Astrocyte (in vitro differentiated cells and primary cell): ENCODE data around the gene NAALADL2. TPM values are rescaled to one million over a fixed set of nuclear protein-coding genes. Genes with fewer than 3 reads are reported as not detected.

Experiments used
- DNase-seq: peaks from one replicate; pipeline ENCODE4 v3.0.0-alpha.2; 2010; ENCODE audit warnings: low read depth
- FAIRE-seq: peaks from 2 replicates; lab custom pipeline; 2011; peaks lifted over from hg19 to GRCh38; lab: Jason Lieb, UNC
- H2AFZ ChIP-seq: 2 replicates; pipeline ENCODE4 v1.6.0; 2012; ENCODE audit warnings: low read depth, low read length, inconsistent platforms
- H3K27ac ChIP-seq: 2 replicates; pipeline ENCODE4 v1.5.1; 2011; ENCODE audit warnings: low read depth, low read length, inconsistent platforms
- H3K27me3 ChIP-seq: 2 replicates; pipeline ENCODE4 v1.6.0; 2011; ENCODE audit warnings: low read length, inconsistent platforms; ENCODE audit not compliant: insufficient read depth
- H3K36me3 ChIP-seq: 2 replicates; pipeline ENCODE4 v1.5.1; 2011; ENCODE audit warnings: low read length, inconsistent platforms; ENCODE audit not compliant: insufficient read depth
- H3K4me1 ChIP-seq: 2 replicates; pipeline ENCODE4 v1.5.1; 2011; ENCODE audit warnings: low read length, inconsistent platforms; ENCODE audit not compliant: insufficient read depth
- H3K4me2 ChIP-seq: 2 replicates; pipeline ENCODE4 v1.6.0; 2012; ENCODE audit warnings: low read length, inconsistent platforms
- H3K4me3 ChIP-seq: 2 replicates; pipeline ENCODE4 v1.5.1; 2011; ENCODE audit warnings: low read depth, mild to moderate bottlenecking, low read length, inconsistent platforms; ENCODE audit not compliant: insufficient read depth
- H3K79me2 ChIP-seq: 2 replicates; pipeline ENCODE4 v1.6.0; 2012; ENCODE audit warnings: mild to moderate bottlenecking, low read length, inconsistent platforms; ENCODE audit not compliant: insufficient read depth
- H3K9ac ChIP-seq: 2 replicates; pipeline ENCODE4 v1.6.0; 2012; ENCODE audit warnings: mild to moderate bottlenecking, low read length, inconsistent platforms
- H3K9me3 ChIP-seq: 2 replicates; pipeline ENCODE4 v1.5.1; 2012; ENCODE audit warnings: low read depth, mild to moderate bottlenecking, low read length, inconsistent platforms; ENCODE audit not compliant: insufficient read depth
- H4K20me1 ChIP-seq: 2 replicates; pipeline ENCODE4 v1.6.0; 2012; ENCODE audit warnings: low read length, inconsistent platforms; ENCODE audit not compliant: insufficient read depth
- H3K27ac Mint-ChIP-seq: one replicate; pipeline ENCODE4 v1.8.0; 2021; ENCODE audit warnings: mild to moderate bottlenecking, mixed read lengths; ENCODE audit not compliant: unreplicated experiment
- H3K27me3 Mint-ChIP-seq: one replicate; pipeline ENCODE4 v1.8.0; 2021; ENCODE audit warnings: low read depth, mixed read lengths; ENCODE audit not compliant: unreplicated experiment
- H3K36me3 Mint-ChIP-seq: one replicate; pipeline ENCODE4 v1.8.0; 2021; ENCODE audit warnings: low read depth, mixed read lengths; ENCODE audit not compliant: unreplicated experiment
- H3K4me1 Mint-ChIP-seq: one replicate; pipeline ENCODE4 v1.8.0; 2021; ENCODE audit warnings: low read depth, mixed read lengths; ENCODE audit not compliant: unreplicated experiment
- H3K4me3 Mint-ChIP-seq: one replicate; pipeline ENCODE4 v1.8.0; 2021; ENCODE audit warnings: mild to moderate bottlenecking, moderate library complexity, mixed read lengths; ENCODE audit not compliant: unreplicated experiment
- H3K9me3 Mint-ChIP-seq: one replicate; pipeline ENCODE4 v1.8.0; 2021; ENCODE audit warnings: mild to moderate bottlenecking, mixed read lengths; ENCODE audit not compliant: unreplicated experiment
- EZH2 ChIP-seq: IDR thresholded peaks from 2 replicates; pipeline ENCODE4 v1.6.1; 2012; ENCODE audit warnings: mild to moderate bottlenecking, low read length, inconsistent platforms; ENCODE audit not compliant: insufficient read depth
- total RNA-seq: library from RNA; stranded (reverse); gene quantifications from 2 replicates; pipeline ENCODE4 v1.2.1, GENCODE V29; 2021
- TF ChIP-seq, protein P1 (sequence below): IDR thresholded peaks from 2 replicates; pipeline ENCODE4 v1.5.1; 2011; ENCODE audit warnings: low read depth, mild to moderate bottlenecking, inconsistent platforms, low read length, moderate library complexity; ENCODE audit not compliant: insufficient read depth

The NAALADL2 gene
- total RNA-seq, 1 donor from 2014 or later, result 2.7 TPM

DNA sequence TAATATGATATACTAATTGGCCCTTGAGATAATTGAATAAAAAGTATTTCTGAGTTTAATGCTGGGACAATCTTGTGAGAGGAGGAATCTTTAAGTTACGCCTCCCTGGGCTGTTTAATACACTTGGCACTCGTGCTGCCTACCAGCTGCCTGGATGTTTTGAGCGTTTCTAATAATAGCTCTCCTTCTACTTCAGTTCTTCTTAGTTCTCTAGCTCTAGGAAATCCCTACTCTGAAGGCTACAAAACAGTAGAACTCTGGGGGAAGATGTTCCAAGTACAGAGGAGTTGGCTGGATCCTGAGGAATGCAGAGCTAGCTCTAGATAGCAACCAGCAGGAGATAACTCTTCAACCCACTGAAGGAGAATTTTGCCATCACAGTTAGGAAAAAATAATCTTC lies 3.5 kb downstream of the NAALADL2 start:
- no peak overlapping the region for H3K4me3 ChIP-seq
- H4K20me1 ChIP-seq, result no peaks in the 10 kb centered on the region
- Mint-ChIP-seq H3K4me1 (peaks cover 6% of the 10 kb centered on the region), H3K4me3 (no peak overlapping the region), H3K27ac (no peak overlapping the region), H3K9me3 (no peaks in the 10 kb centered on the region), H3K27me3 (no peaks in the 10 kb centered on the region), H3K36me3 (no peaks in the 10 kb centered on the region)
- no peak overlapping the region for H3K4me2 ChIP-seq
- H3K9me3 ChIP-seq, result no peaks in the 10 kb centered on the region
- TF ChIP-seq EZH2, result no peak
- TF ChIP-seq, protein P1, sequence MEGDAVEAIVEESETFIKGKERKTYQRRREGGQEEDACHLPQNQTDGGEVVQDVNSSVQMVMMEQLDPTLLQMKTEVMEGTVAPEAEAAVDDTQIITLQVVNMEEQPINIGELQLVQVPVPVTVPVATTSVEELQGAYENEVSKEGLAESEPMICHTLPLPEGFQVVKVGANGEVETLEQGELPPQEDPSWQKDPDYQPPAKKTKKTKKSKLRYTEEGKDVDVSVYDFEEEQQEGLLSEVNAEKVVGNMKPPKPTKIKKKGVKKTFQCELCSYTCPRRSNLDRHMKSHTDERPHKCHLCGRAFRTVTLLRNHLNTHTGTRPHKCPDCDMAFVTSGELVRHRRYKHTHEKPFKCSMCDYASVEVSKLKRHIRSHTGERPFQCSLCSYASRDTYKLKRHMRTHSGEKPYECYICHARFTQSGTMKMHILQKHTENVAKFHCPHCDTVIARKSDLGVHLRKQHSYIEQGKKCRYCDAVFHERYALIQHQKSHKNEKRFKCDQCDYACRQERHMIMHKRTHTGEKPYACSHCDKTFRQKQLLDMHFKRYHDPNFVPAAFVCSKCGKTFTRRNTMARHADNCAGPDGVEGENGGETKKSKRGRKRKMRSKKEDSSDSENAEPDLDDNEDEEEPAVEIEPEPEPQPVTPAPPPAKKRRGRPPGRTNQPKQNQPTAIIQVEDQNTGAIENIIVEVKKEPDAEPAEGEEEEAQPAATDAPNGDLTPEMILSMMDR, result no peak
- no peaks in the 10 kb centered on the region for H3K27me3 ChIP-seq
- no peaks in the 10 kb centered on the region for H3K36me3 ChIP-seq
- no peak overlapping the region for H3K9ac ChIP-seq
- H3K4me1 ChIP-seq, result no peaks in the 10 kb centered on the region
- no peak for FAIRE-seq
- no peak overlapping the region for H2AFZ ChIP-seq
- no peak for DNase-seq
- no peak overlapping the region for H3K27ac ChIP-seq
- H3K79me2 ChIP-seq, result no peaks in the 10 kb centered on the region

DNA sequence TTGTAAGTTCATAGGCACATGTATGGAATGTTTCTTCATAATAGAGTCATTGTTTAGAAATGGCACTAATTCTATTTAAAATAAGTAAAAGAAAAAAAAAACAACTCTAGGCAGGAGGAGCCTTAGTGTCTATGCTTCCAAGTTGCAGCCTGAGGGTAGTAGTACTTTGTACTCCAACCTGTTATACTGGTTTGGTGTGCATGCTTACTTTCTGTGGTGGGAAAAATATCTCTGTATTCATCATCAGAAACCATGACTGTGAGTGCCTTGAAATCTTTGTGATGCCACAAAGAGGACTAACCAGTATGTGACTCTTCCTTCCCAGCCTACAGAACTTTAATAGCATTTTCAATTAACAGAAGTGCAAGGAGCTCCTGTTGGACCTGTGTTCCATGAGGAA lies 4.4 kb downstream of the NAALADL2 start:
- H3K36me3 Mint-ChIP-seq, result no peaks in the 10 kb centered on the region
- H3K9ac ChIP-seq, result no peak overlapping the region
- H3K79me2 ChIP-seq, result no peaks in the 10 kb centered on the region
- H3K27ac ChIP-seq, result no peak overlapping the region
- no peaks in the 10 kb centered on the region for H3K27me3 Mint-ChIP-seq
- FAIRE-seq, result no peak
- no peak overlapping the region for H3K4me2 ChIP-seq
- no peak overlapping the region for H3K4me3 ChIP-seq
- H3K27ac Mint-ChIP-seq, result no peak overlapping the region
- H3K36me3 ChIP-seq, result no peaks in the 10 kb centered on the region
- no peaks in the 10 kb centered on the region for H4K20me1 ChIP-seq
- no peaks in the 10 kb centered on the region for H3K27me3 ChIP-seq
- no peak overlapping the region for H3K4me3 Mint-ChIP-seq
- no peak overlapping the region for H2AFZ ChIP-seq
- DNase-seq, result no peak
- no peaks in the 10 kb centered on the region for H3K4me1 ChIP-seq
- no peak for TF ChIP-seq EZH2
- TF ChIP-seq, protein P1, result no peak
- no peaks in the 10 kb centered on the region for H3K9me3 ChIP-seq
- no peaks in the 10 kb centered on the region for H3K9me3 Mint-ChIP-seq
- peaks cover 6% of the 10 kb centered on the region for H3K4me1 Mint-ChIP-seq

DNA sequence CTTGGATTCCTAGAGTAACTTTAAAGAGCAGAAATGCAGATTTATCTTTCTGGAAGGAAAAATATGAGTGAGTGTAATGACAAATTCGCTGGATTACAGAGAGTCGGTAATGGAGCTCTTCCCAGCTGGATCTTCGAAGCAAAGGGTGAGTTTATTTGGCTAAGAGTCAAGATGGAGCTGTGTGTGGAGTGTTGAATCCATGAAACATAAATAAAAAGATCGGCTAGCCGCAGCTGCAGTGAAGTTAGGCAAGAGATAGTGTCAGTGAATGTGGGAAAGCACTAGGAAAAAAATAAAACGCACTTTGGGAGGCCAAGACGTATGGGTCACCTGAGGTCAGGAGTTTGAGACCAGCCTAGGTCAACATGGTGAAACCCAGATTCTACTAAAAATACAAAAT lies 10.3 kb downstream of the NAALADL2 start:
- no peaks in the 10 kb centered on the region for H3K9me3 Mint-ChIP-seq
- FAIRE-seq, result no peak
- no peaks in the 10 kb centered on the region for H3K9me3 ChIP-seq
- no peaks in the 10 kb centered on the region for H3K4me1 Mint-ChIP-seq
- TF ChIP-seq, protein P1, result no peak
- TF ChIP-seq EZH2, result no peak
- H4K20me1 ChIP-seq, result no peaks in the 10 kb centered on the region
- H3K27me3 Mint-ChIP-seq, result no peaks in the 10 kb centered on the region
- H3K27ac ChIP-seq, result no peak overlapping the region
- no peaks in the 10 kb centered on the region for H3K4me1 ChIP-seq
- H3K4me2 ChIP-seq, result no peak overlapping the region
- H3K79me2 ChIP-seq, result no peaks in the 10 kb centered on the region
- DNase-seq, result no peak
- H3K27ac Mint-ChIP-seq, result no peak overlapping the region
- H3K4me3 ChIP-seq, result no peak overlapping the region
- no peaks in the 10 kb centered on the region for H3K36me3 ChIP-seq
- no peaks in the 10 kb centered on the region for H3K36me3 Mint-ChIP-seq
- H3K27me3 ChIP-seq, result no peaks in the 10 kb centered on the region
- no peak overlapping the region for H3K9ac ChIP-seq
- H2AFZ ChIP-seq, result no peak overlapping the region
- no peak overlapping the region for H3K4me3 Mint-ChIP-seq
